Measurements from ENCODE around the gene CDH26.

The CDH26 gene

GRCh38 chr20:59939052-59939878 lies 19.0 kb upstream of the CDH26 start:
- Histone ChIP-seq H3K4me3 (ENCODE audit: low read depth, low read length) (peak overlapping the region; percentile 63), H3K9me3 (no peaks in the 10 kb centered on the region), H3K4me1 (no peaks in the 10 kb centered on the region), H3K27me3 (no peaks in the 10 kb centered on the region), H3K36me3 (peaks cover 5% of the 10 kb centered on the region; the same call in 1 of the 2 replicates)
- TF ChIP-seq CTCF (IDR thresholded peaks at IDR 0.05; ENCODE audit: low read depth, low read length): no peak
- no peak for DNase-seq

GRCh38 chr20:59939879-59940128 lies 18.4 kb upstream of the CDH26 start:
- TF ChIP-seq CTCF (IDR thresholded peaks at IDR 0.05; ENCODE audit: low read depth, low read length): no peak
- Histone ChIP-seq H3K9me3 (no peaks in the 10 kb centered on the region), H3K27me3 (no peaks in the 10 kb centered on the region), H3K36me3 (peaks cover 7% of the 10 kb centered on the region; the same call in 1 of the 2 replicates), H3K4me3 (ENCODE audit: low read depth, low read length) (peak overlapping the region; percentile 63), H3K4me1 (no peaks in the 10 kb centered on the region)
- DNase-seq: peak; percentile 17

GRCh38 chr20:59940129-59940955 lies 17.9 kb upstream of the CDH26 start, which contains the start of the genes FAM217B and PPP1R3D:
FAM217B (plus strand) TSS chr20:59940389; CDS start chr20:59943944, 3,555 bp downstream.
PPP1R3D (minus strand) TSS chr20:59940305; CDS start chr20:59939931, 374 bp downstream.
- Histone ChIP-seq H3K4me3 (ENCODE audit: low read depth, low read length) (peak within 1 kb of the TSS; percentile 63), H3K27me3 (no peaks in the 10 kb centered on the region), H3K36me3 (peaks cover 7% of the 10 kb centered on the region; the same call in 1 of the 2 replicates), H3K9me3 (no peaks in the 10 kb centered on the region), H3K4me1 (no peaks in the 10 kb centered on the region)
- TF ChIP-seq CTCF (IDR thresholded peaks at IDR 0.05; ENCODE audit: low read depth, low read length): no peak
- peak; percentile 93 for DNase-seq

GRCh38 chr20:59940956-59941294 lies 17.3 kb upstream of the CDH26 start:
- no peaks in the 10 kb centered on the region for H3K4me1 ChIP-seq
- peak overlapping the region; percentile 63 for H3K4me3 ChIP-seq (ENCODE audit: low read depth, low read length)
- no peak for TF ChIP-seq CTCF (IDR thresholded peaks at IDR 0.05; ENCODE audit: low read depth, low read length)
- H3K27me3 ChIP-seq: no peaks in the 10 kb centered on the region
- no peaks in the 10 kb centered on the region for H3K9me3 ChIP-seq
- DNase-seq: no peak
- H3K36me3 ChIP-seq: peaks cover 7% of the 10 kb centered on the region; the same call in 1 of the 2 replicates

- TF ChIP-seq CTCF (IDR thresholded peaks at IDR 0.05; ENCODE audit: low read depth, low read length): no peak
- Histone ChIP-seq H3K4me1 (no peaks in the 10 kb centered on the region), H3K9me3 (no peaks in the 10 kb centered on the region), H3K4me3 (ENCODE audit: low read depth, low read length) (no peak overlapping the region), H3K36me3 (peaks cover 7% of the 10 kb centered on the region; the same call in 1 of the 2 replicates), H3K27me3 (no peaks in the 10 kb centered on the region)
- DNase-seq: no peak
Observed at GRCh38 chr20:59942245-59942644, 16.0 kb upstream of the CDH26 start.
